Airway epithelial cell (primary cell): Measurements from ENCODE around the gene SYP. TPM values are rescaled to one million over a fixed set of nuclear protein-coding genes. Genes with fewer than 3 reads are reported as not detected.

Experiments used
- total RNA-seq: library from RNA; depleted of rRNA; stranded (reverse); fragments of >200 nt; gene quantifications from 2 replicates; pipeline ENCODE4 v1.2.3, GENCODE V29; 2015

The SYP gene
- 0.14 and 0.51 TPM in 2 replicates for total RNA-seq

DNA sequence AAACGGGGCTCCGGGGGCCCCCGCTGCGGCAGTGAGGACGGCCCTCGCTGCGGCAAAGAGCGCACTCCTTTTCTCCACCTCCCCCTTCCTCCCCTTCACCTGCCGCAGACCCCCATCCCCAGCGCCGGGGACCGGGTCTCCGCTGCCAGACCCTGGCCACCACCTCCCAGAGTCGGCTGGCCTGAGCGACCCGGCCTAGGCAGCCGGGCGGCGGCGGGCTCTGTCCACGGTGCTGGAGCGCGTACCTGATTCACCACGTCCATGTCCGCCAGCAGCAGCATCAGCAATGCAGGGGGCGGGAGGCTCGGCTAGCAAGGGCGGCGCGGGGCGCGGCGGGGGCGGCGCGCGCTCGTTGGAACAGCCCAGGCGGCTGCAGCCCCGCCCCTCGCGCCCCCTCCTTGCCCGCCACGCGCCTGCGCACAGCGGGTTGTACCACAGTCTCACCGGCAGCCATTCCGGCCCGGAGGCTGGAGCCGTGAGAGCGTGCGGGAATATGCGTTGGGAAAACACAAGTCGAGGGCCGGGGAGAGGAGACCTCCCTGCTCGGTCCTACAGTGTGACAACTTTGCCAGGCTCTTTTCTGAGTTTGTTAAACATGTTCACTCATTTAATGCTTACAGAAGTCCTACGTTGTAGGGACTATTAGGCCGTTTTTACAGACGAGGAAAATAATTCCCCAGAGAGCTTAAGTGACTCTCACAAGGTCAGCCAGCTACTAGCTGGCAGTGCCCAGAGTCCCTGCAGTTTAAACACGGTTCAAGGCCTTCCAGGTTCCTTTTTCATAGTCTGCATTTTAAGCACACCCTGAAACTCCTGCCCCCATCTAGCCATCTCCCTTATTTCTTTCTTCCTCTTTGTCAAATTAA, at the start of gene SYP:
Gene SYP (minus strand): TSS at position 288 of the 866 bp plus-strand sequence. CDS start 7 bp downstream, at position 281.

DNA sequence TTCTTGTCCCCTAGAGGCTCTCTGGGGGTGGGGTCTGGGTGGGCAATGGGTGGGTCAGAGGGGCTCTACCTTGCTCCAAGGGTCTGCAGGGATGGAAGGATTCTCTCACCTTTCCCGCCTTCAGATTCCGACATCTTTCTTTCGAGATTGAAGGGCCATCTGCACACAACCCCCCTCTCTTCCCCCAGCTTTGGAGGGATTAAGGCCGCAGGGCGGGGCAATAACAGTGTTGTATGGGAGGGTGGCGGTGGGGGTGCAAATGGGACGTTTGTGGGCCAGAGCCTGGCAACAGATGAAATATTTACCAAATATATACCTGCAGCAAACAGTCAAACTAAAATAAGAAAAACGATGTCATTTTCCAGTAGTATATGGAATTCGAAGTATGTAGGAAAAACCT, 33.2 kb upstream of the SYP start, which contains the start of gene CACNA1F:
Gene CACNA1F (minus strand): TSS at position 165 of the 400 bp plus-strand sequence. CDS start 31 bp downstream, at position 134.

DNA sequence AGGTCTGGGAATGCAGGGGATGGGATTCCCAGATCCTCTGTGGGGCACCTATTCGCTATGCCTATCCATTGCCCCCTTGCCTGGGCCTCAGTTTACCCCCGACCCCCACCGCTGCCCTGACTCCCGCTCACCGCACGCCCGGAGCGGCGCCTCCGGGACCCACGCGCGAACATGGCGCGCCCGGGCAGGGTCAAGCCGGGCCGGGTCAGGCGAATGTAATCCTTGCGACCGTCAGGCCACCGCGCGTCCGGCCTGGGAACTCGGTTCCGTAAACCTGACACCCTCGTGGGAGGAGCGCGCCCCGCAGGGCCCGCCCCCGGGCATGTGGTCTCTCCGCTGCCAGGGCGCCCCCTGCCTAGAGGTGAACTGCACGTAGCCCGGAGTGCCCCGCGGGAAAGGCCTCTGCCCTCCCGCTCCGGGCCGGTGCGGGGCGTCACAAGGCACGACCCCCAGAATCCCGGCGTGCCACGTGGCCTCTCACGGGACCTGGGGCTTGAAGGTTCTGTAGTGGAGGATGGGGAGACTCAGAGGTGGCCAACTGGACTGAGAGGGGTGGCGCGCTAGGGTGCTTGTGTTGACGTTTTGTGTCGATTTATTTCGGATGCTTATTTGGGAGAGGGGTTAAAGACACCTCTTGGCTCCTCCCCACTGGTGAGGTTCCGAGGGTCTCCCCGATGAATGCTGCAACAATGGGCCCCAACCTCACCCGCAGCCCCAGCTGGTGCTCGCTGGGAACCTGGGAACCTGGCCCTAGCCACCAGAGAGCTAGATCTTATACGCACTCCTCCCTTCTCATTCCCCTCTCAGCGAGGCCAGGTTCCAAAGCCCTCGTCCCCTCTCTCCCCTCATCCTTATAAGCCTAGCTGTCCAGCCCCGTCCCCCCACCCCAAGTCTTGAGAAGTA, 13.6 kb downstream of the SYP start, which contains the start of gene PRICKLE3:
Gene PRICKLE3 (minus strand): TSS at position 249 of the 903 bp plus-strand sequence. CDS start 76 bp downstream, at position 173.

DNA sequence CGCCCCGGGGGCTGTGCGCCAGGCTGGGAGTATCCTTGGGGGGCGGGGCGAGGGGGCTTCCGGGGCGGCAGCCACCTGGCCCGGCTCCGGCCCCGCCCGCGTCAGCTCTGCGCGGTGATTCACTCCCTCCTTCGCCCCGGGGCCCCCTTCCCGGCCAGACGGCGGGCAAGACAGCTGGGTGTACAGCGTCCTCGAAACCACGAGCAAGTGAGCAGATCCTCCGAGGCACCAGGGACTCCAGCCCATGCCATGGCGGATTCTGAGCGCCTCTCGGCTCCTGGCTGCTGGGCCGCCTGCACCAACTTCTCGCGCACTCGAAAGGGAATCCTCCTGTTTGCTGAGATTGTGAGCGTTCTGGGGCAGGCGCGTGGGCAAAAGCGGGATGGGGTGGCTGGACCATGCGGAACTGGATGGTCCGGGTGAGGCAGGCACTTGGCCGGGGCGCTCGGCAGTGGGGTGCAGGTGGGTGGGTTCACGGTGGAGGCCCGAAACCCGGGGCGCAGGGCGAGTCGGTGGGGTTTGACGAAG, 28.2 kb downstream of the SYP start, which contains the start of gene PLP2:
Gene PLP2 (plus strand): TSS at position 147 of the 528 bp plus-strand sequence. CDS start 103 bp downstream, at position 250.

DNA sequence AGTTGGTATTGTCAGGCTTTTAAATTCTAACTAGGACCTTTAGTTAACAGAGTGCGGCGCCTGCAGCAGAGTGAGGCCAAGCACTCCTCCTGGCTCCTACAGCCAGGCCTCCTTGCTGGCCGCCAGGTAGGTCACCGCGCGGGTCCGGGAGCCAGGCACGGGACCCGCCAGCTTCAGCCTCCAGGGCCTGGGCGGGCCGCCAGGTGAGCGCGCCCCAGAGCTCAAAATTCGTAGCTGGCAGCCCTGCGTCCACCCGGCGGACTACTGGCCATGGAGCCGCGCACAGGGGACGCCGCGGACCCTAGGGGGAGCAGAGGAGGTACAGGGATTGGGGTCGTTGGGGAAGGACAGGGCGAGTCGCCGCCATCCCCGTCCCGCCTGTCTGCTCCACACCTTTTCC, 37.4 kb downstream of the SYP start, which contains the start of gene MAGIX:
Gene MAGIX (plus strand): TSS at position 139 of the 400 bp plus-strand sequence. CDS start 132 bp downstream, at position 271.

Other genes starting within 250 kb of the SYP start
- 30.3 and 32.0 TPM in 2 replicates for gene OTUD5, start 242.6 kb downstream of the SYP start, total RNA-seq
- under 0.01 and 0.14 TPM in 2 replicates for gene KCND1, start 228.3 kb downstream of the SYP start, total RNA-seq
- gene GRIPAP1, start 197.9 kb downstream of the SYP start, total RNA-seq = 9.9 and 14.4 TPM in 2 replicates
- gene TFE3, start 156.8 kb downstream of the SYP start, total RNA-seq = 41.7 and 45.1 TPM in 2 replicates
- gene CCDC120, start 141.2 kb downstream of the SYP start, total RNA-seq = 6.3 and 11.5 TPM in 2 replicates
- gene PRAF2, start 126.2 kb downstream of the SYP start, total RNA-seq = 16.3 and 19.3 TPM in 2 replicates
- 23.1 and 34.7 TPM in 2 replicates for gene WDR45, start 120.3 kb downstream of the SYP start, total RNA-seq
- 21.4 and 22.3 TPM in 2 replicates for gene GPKOW, start 76.5 kb downstream of the SYP start, total RNA-seq
- gene MAGIX, start 37.4 kb downstream of the SYP start, total RNA-seq = 1.7 and 4.5 TPM in 2 replicates
- gene PLP2, start 28.3 kb downstream of the SYP start, total RNA-seq = 97.5 and 130 TPM in 2 replicates
- gene PRICKLE3, start 13.8 kb downstream of the SYP start, total RNA-seq = 33.0 and 34.0 TPM in 2 replicates
- under 0.01 TPM in 1 of 2 replicates, not detected in the other for gene CACNA1F, start 33.1 kb upstream of the SYP start, total RNA-seq
- gene CCDC22, start 35.3 kb upstream of the SYP start, total RNA-seq = 21.3 and 24.3 TPM in 2 replicates
- gene FOXP3, start 64.5 kb upstream of the SYP start, total RNA-seq = not detected in 2 replicates
- 4.7 and 6.2 TPM in 2 replicates for gene PPP1R3F, start 69.6 kb upstream of the SYP start, total RNA-seq
- not detected in 2 replicates for gene GAGE10, start 103.5 kb upstream of the SYP start, total RNA-seq
- not detected in 2 replicates for gene GAGE12J, start 121.8 kb upstream of the SYP start, total RNA-seq
- not detected in 2 replicates for gene GAGE13, start 131.4 kb upstream of the SYP start, total RNA-seq